RCC 7860 (cell line): Measurements from ENCODE around the gene SHB.
"Not testable (repeated sequence)": the region's sequence is repeated elsewhere in the genome, so short reads cannot be mapped to it uniquely, and the experiment has no call there.

Experiments
- DNase-seq: peaks from one replicate; pipeline ENCODE4 v3.0.0-alpha.2; 2015; ENCODE audit warnings: low spot score
- FAIRE-seq: peaks from 2 replicates; lab custom pipeline; 2012; peaks lifted over from hg19 to GRCh38; lab: Jason Lieb, UNC

The SHB gene

GRCh38 chr9:37910271-37910670 is 158.8 kb downstream of the SHB start:
- FAIRE-seq (no peak), DNase-seq (no peak)

GRCh38 chr9:37909836-37910235 is 159.2 kb downstream of the SHB start:
- DNase-seq, FAIRE-seq: not testable (repeated sequence)

GRCh38 chr9:37909326-37909725 is 159.7 kb downstream of the SHB start:
- FAIRE-seq: no peak
- no peak for DNase-seq

- DNase-seq: peak; percentile 42
- no peak for FAIRE-seq
Observed at GRCh38 chr9:37908698-37909186, 160.3 kb downstream of the SHB start.

GRCh38 chr9:37908283-37908682 is 160.7 kb downstream of the SHB start:
- DNase-seq (no peak), FAIRE-seq (no peak)

- DNase-seq: no peak
- FAIRE-seq: no peak
Observed at GRCh38 chr9:37906312-37907239, 162.5 kb downstream of the SHB start.

GRCh38 chr9:37905776-37906175 is 163.3 kb downstream of the SHB start:
- DNase-seq (no peak), FAIRE-seq (no peak)

- no peak for FAIRE-seq
- DNase-seq: no peak
Observed at GRCh38 chr9:37905131-37905505, 163.9 kb downstream of the SHB start.

- DNase-seq: no peak
Observed at GRCh38 chr9:37904445-37905130, 164.4 kb downstream of the SHB start.

GRCh38 chr9:37903647-37904444 is 165.2 kb downstream of the SHB start, which contains the start of gene SLC25A51:
Gene SLC25A51 (minus strand): TSS chr9:37904127. CDS start chr9:37888550, 15,577 bp downstream.
- peak; percentile 71 for DNase-seq
- no peak for FAIRE-seq

More at GRCh38 chr9:37904445-37905130, 164.4 kb downstream of the SHB start:
- FAIRE-seq: no peak

GRCh38 chr9:37902796-37903646 is 166.0 kb downstream of the SHB start:
- FAIRE-seq (no peak), DNase-seq (peak; percentile 24)

- DNase-seq (no peak), FAIRE-seq (no peak)
Observed at GRCh38 chr9:37902131-37902530, 166.9 kb downstream of the SHB start.

- no peak for DNase-seq
- no peak for FAIRE-seq
Observed at GRCh38 chr9:37899041-37899440, 170.0 kb downstream of the SHB start.

GRCh38 chr9:37897665-37898064 is 171.4 kb downstream of the SHB start:
- no peak for DNase-seq
- FAIRE-seq: no peak

GRCh38 chr9:37892063-37892462 is 177.0 kb downstream of the SHB start:
- DNase-seq: no peak
- no peak for FAIRE-seq

- FAIRE-seq, DNase-seq: not testable (repeated sequence)
Observed at GRCh38 chr9:37891042-37891441, 178.0 kb downstream of the SHB start.

- DNase-seq: no peak
- no peak for FAIRE-seq
Observed at GRCh38 chr9:37889536-37889935, 179.5 kb downstream of the SHB start.

- not testable (repeated sequence) for FAIRE-seq, DNase-seq
Observed at GRCh38 chr9:37887977-37888583, 180.9 kb downstream of the SHB start.

- no peak for DNase-seq
- FAIRE-seq: no peak
Observed at GRCh38 chr9:37880916-37881479, 188.0 kb downstream of the SHB start.
